Psoas muscle (tissue), 8 donors: Measurements from ENCODE around the gene SOX18. TPM values are rescaled to one million over a fixed set of nuclear protein-coding genes. Genes with fewer than 3 reads are reported as not detected.

Experiments used
- ATAC-seq, 4 donors: fragments of 200-7000 bp; cut with Tn5 transposase; one replicate each; pipeline ENCODE4 v1.9.1; 2020; ENCODE audit warnings: moderate library complexity in 3 of 4, mild to moderate bottlenecking in 2 of 4
- DNase-seq, 2 donors: peaks; one replicate each; pipeline ENCODE4 v3.0.0-alpha.2; 2020
- H3K27ac ChIP-seq: fragments of 200-600 bp; one replicate; pipeline ENCODE4 v1.8.0; 2022
- H3K27me3 ChIP-seq, 3 donors: fragments of 200-600 bp in 1 of 3; one replicate each; pipeline versions ENCODE4 v1.6.1 to v1.8.0; 2013 to 2022; ENCODE audit warnings: low read length in 2 of 3, mild to moderate bottlenecking in 2 of 3, moderate library complexity in 1 of 3; ENCODE audit not compliant: insufficient read depth in 3 of 3
- H3K36me3 ChIP-seq, 2 donors: fragments of 200-600 bp in 1 of 2; one replicate each; pipeline versions ENCODE4 v1.6.1 to v1.8.0; 2013 to 2022; ENCODE audit warnings: low read depth in 1 of 2, mild to moderate bottlenecking in 1 of 2, moderate library complexity in 1 of 2; ENCODE audit not compliant: insufficient read depth in 1 of 2
- H3K4me1 ChIP-seq: fragments of 200-600 bp; one replicate; pipeline ENCODE4 v1.8.0; 2022
- H3K4me3 ChIP-seq: fragments of 200-600 bp; one replicate; pipeline ENCODE4 v1.8.0; 2022; ENCODE audit warnings: mild to moderate bottlenecking
- H3K9me3 ChIP-seq: fragments of 200-600 bp; one replicate; pipeline ENCODE4 v1.8.0; 2022
- WGBS, 3 donors: extraction: QIAGEN DNeasy Blood & Tissue Kit; methylation state at CpG; one replicate each; pipeline versions ENCODE4 v1.1.6 to v1.1.7; 2013; 5-methylcytosine and 5-hydroxymethylcytosine counted together
- intact Hi-C, 2 donors: fragments of 100-400 bp; cut with DNase I; formaldehyde crosslinking; loops; one replicate each; pipeline versions ENCODE4 v1.11.0 to v1.14.2; 2022
- polyA plus RNA-seq, 3 donors: library from polyadenylated mRNA; stranded (reverse); fragments of 200-250 nt; gene quantifications; one replicate each; pipeline ENCODE4 v1.2.3, GENCODE V29; 2013
- total RNA-seq, 4 donors: library from RNA; stranded (reverse); fragmentation: NEBNext Ultra II Directional in 2 of 4; extraction: Animal tissue kit (Norgen Biotek cat#: 25700) in 2 of 4; gene quantifications; one replicate each; pipeline versions ENCODE4 v1.2.1 to v1.2.4, GENCODE V29; 2021 to 2023
- TF ChIP-seq, protein P1 (sequence below): fragments of 200-600 bp; IDR thresholded peaks from one replicate; pipeline ENCODE4 v1.8.0; 2022; ENCODE audit warnings: antibody characterized with exemption
- donor health status: healthy with polysubstance abuse.
- donor health status: DM: no; HTN: no; CAD: no; lungs with moderate emphysema.
- donor health status: Bipolar disorder and iron deficiency.
- donor health status: healthy.
- donor health status: DM: yes; HTN: yes; CAD: no.
- donor health status: DM: no; HTN: no; CAD: no.
- donor health status: DM: no; HTN: no; CAD: no.
- donor health status: DM: yes; HTN: yes; CAD: no.

The SOX18 gene
- total and polyA plus RNA-seq, 7 donors = 4.2 to 50.8 (median 15.4) TPM

DNA sequence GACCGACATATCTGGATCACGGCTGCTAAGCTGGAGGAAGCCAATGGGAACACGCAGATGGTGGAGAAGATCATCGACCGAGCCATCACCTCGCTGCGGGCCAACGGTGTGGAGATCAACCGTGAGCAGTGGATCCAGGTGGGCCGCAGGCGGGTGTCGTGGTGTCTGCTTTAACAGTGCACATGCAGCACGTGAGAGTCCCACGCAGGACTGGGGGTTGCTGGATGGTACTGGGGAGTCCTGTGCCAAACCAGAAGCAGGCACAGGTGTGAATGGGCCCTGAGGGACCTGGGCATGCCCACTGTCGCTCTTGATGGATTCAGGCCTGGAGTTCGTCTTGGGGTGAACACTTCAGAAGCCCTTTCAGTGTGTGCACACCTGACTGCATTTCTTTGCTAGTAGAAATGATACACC lies 38.1 kb downstream of the SOX18 start:
- ATAC-seq (no peak), DNase-seq (no peak)
- Histone ChIP-seq H3K36me3 (peaks cover 7 to 67% of the 10 kb centered on the region in 2 donors), H3K27ac (no peak overlapping the region), H3K9me3 (no peaks in the 10 kb centered on the region), H3K27me3 (no peaks in the 10 kb centered on the region), H3K4me3 (no peak overlapping the region), H3K4me1 (no peaks in the 10 kb centered on the region)
- WGBS, 3 donors = 95 to 97% (median 96%) methylated on average over 16 of the region's 16 CpGs
- TF ChIP-seq, protein P1, sequence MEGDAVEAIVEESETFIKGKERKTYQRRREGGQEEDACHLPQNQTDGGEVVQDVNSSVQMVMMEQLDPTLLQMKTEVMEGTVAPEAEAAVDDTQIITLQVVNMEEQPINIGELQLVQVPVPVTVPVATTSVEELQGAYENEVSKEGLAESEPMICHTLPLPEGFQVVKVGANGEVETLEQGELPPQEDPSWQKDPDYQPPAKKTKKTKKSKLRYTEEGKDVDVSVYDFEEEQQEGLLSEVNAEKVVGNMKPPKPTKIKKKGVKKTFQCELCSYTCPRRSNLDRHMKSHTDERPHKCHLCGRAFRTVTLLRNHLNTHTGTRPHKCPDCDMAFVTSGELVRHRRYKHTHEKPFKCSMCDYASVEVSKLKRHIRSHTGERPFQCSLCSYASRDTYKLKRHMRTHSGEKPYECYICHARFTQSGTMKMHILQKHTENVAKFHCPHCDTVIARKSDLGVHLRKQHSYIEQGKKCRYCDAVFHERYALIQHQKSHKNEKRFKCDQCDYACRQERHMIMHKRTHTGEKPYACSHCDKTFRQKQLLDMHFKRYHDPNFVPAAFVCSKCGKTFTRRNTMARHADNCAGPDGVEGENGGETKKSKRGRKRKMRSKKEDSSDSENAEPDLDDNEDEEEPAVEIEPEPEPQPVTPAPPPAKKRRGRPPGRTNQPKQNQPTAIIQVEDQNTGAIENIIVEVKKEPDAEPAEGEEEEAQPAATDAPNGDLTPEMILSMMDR = no peak
- intact Hi-C loops = no loop called here

DNA sequence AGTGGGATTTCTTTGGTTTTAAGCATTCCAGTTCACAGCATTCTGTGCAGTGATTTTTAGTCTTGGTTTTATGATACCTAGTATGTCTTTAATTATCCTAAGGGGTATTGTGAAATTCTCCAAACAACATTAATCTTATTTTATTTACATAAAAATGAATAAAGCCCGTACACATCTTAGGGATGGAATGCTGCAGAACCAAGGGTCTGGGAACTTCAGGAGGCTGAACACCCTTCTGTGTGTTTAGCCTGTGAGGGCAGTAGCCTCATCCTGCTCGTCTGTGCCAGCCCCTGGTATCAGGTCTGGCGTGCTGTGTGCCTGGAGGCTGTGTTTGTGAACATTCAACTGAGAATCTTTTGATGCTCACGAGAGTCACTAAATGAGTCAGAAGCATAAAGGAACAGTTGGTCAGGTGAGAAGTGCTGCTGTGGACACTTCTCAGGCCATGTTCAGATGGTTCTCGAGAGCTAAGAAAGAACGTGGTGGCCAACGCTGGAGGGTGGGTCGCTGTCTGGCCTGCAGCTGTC lies 38.7 kb downstream of the SOX18 start:
- no peaks in the 10 kb centered on the region for H3K27me3 ChIP-seq
- peaks cover 7 to 64% of the 10 kb centered on the region in 2 donors for H3K36me3 ChIP-seq
- ATAC-seq (no peak), DNase-seq (no peak)
- TF ChIP-seq, protein P1 = no peak
- H3K9me3 ChIP-seq = no peaks in the 10 kb centered on the region
- no peak overlapping the region for H3K27ac ChIP-seq
- no peak overlapping the region for H3K4me3 ChIP-seq
- intact Hi-C loops = no loop called here
- WGBS, 3 donors = 90 to 97% (median 94%) methylated on average over 8 of the region's 8 CpGs
- H3K4me1 ChIP-seq = no peaks in the 10 kb centered on the region

DNA sequence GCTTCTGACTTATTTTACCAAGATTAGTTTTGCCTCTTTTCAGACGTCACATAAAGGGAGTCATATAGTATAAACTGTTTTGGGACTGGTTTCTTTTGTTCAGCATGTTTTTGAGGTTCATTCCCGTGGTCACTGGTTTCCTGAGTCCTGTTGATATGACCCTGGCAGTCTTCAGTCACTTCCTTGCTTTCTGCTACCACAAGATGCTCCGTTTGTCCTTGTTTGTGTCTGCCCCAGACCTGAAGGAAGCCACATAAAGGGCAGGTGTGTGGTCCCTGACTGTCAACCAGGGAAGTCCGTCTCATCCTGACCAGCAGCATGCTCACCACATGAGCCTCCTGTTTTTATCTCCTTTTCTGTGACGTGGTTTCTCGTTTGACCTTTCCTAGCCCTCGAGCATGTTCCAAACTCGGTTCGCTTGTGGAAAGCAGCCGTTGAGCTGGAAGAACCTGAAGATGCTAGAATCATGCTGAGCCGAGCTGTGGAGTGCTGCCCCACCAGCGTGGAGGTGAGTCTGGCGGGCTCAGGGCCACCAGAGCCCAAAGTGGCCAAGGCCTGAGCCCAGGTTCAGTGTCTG lies 39.5 kb downstream of the SOX18 start:
- Histone ChIP-seq H3K27ac (no peak overlapping the region), H3K4me3 (no peak overlapping the region), H3K36me3 (peaks cover 7 to 64% of the 10 kb centered on the region in 2 donors), H3K9me3 (no peaks in the 10 kb centered on the region), H3K4me1 (no peaks in the 10 kb centered on the region), H3K27me3 (no peaks in the 10 kb centered on the region)
- ATAC-seq (no peak), DNase-seq (no peak)
- TF ChIP-seq, protein P1 = no peak
- intact Hi-C loops = no loop called here
- 91 to 95% (median 92%) methylated on average over 13 of the region's 13 CpGs for WGBS, 3 donors

DNA sequence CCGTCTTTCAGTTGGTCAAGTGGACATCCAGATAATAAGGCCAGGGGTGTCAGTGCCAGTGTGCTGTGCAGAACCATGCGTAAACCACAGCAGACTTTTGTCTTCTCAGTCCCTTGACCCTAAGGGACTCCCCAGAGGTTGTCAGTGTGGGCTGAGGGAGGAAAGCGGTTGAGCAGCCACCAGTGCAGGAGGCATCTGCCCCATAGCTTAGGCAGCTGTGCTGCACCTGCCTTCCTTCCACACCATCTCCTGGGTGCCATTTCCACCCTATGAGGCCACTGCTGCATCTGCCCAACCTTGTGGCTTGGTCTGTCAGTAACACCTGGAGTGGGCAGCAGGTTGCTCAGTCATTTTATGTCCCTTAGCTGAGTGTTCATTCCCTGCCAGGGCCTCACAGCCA lies 42.5 kb downstream of the SOX18 start:
- no peak for ATAC-seq

More for the DNA sequence above, 42.5 kb downstream of the SOX18 start:
- TF ChIP-seq, protein P1 = no peak
- intact Hi-C loops = no loop called here
- Histone ChIP-seq H3K9me3 (no peaks in the 10 kb centered on the region), H3K4me3 (no peak overlapping the region), H3K4me1 (no peaks in the 10 kb centered on the region), H3K27me3 (no peaks in the 10 kb centered on the region), H3K27ac (no peak overlapping the region), H3K36me3 (peaks cover 3 to 71% of the 10 kb centered on the region in 2 donors)
- 91 to 96% (median 94%) methylated on average over 3 of the region's 3 CpGs for WGBS, 3 donors
- DNase-seq = no peak
